Common myeloid progenitor, CD34-positive (primary cell): ENCODE data around the gene SMOC1.

Source experiments
- CTCF ChIA-PET: fragments of 350-600 bp; sonication (Branson Sonifier 250); formaldehyde crosslinking; loops from one replicate; lab custom pipeline; 2021; ENCODE audit warnings: antibody characterized with exemption; lab: Charles Lee
- POLR2A ChIA-PET: fragments of 350-600 bp; sonication (Branson Sonifier 250); formaldehyde crosslinking; loops from one replicate; lab custom pipeline; 2021; ENCODE audit warnings: antibody characterized with exemption; lab: Charles Lee
- DNase-seq, 3 donors: peaks; one replicate each; pipeline versions ENCODE4 v3.0.0 to v3.0.0-alpha.2; 2013
- H3K27ac ChIP-seq, 2 experiments: 1 replicate in 1 of 2; 2 replicates in 1 of 2; pipeline ENCODE4 v1.7.0; 2013; ENCODE audit warnings: inconsistent platforms in 2 of 2, low read length in 2 of 2, mild to moderate bottlenecking in 2 of 2, low read depth in 1 of 2, moderate library complexity in 1 of 2; ENCODE audit not compliant: severe bottlenecking in 2 of 2, insufficient read depth in 1 of 2, poor library complexity in 1 of 2
- H3K27me3 ChIP-seq, 5 experiments: replicated peaks in 2 of 5; 1 replicate in 3 of 5; 2 replicates in 2 of 5; pipeline versions ENCODE4 v1.6.1 to v1.7.0; 2013; ENCODE audit warnings: low read length in 4 of 5, mild to moderate bottlenecking in 2 of 5, moderate library complexity in 2 of 5, inconsistent platforms in 1 of 5; ENCODE audit not compliant: insufficient read depth in 5 of 5, control insufficient read depth in 4 of 5
- H3K36me3 ChIP-seq, 4 experiments: 1 replicate in 2 of 4; 2 replicates in 2 of 4; pipeline versions ENCODE4 v1.6.1 to v1.7.0; 2013; ENCODE audit warnings: low read length in 3 of 4, control low read depth in 1 of 4, mild to moderate bottlenecking in 1 of 4; ENCODE audit not compliant: control insufficient read depth in 4 of 4, insufficient read depth in 4 of 4
- H3K4me1 ChIP-seq, 4 experiments: 1 replicate in 3 of 4; 2 replicates in 1 of 4; pipeline versions ENCODE4 v1.6.1 to v1.7.1; 2013; ENCODE audit warnings: low read length in 3 of 4, mild to moderate bottlenecking in 3 of 4, control low read depth in 1 of 4, inconsistent platforms in 1 of 4, moderate library complexity in 1 of 4; ENCODE audit not compliant: control insufficient read depth in 4 of 4, insufficient read depth in 4 of 4; ENCODE audit errors: control extremely low read depth in 1 of 4
- H3K4me3 ChIP-seq, 7 experiments: 1 replicate in 4 of 7; 2 replicates in 3 of 7; pipeline versions ENCODE4 v1.5.1 to v1.7.0; 2013; ENCODE audit warnings: mild to moderate bottlenecking in 7 of 7, low read length in 6 of 7, moderate library complexity in 6 of 7, inconsistent platforms in 2 of 7, low read depth in 2 of 7, control low read depth in 1 of 7; ENCODE audit not compliant: insufficient read depth in 4 of 7, control insufficient read depth in 1 of 7; ENCODE audit errors: extremely low read depth in 1 of 7
- H3K9me3 ChIP-seq, 5 experiments: 1 replicate in 4 of 5; 2 replicates in 1 of 5; pipeline versions ENCODE4 v1.6.1 to v1.7.1; 2013; ENCODE audit warnings: low read length in 4 of 5, mild to moderate bottlenecking in 2 of 5, inconsistent platforms in 1 of 5, low read depth in 1 of 5, moderate library complexity in 1 of 5; ENCODE audit not compliant: control insufficient read depth in 4 of 5, insufficient read depth in 2 of 5; ENCODE audit errors: control extremely low read depth in 1 of 5
- WGBS: methylation state at CpG from one replicate; pipeline ENCODE4 v1.1.5; 2013; ENCODE audit not compliant: insufficient coverage; 5-methylcytosine and 5-hydroxymethylcytosine counted together

Gene SMOC1

GRCh38 chr14:69948351-69948750 lies 69.1 kb downstream of the SMOC1 start:
- Histone ChIP-seq H3K4me3 (no peak overlapping the region), H3K9me3 (peaks cover 0 to 20% (median 5%) of the 10 kb centered on the region in 5 experiments), H3K27ac (no peak overlapping the region), H3K27me3 (peaks cover 0 to 8% (median 4%) of the 10 kb centered on the region in 5 experiments), H3K36me3 (no peaks in the 10 kb centered on the region), H3K4me1 (no peaks in the 10 kb centered on the region)
- WGBS, result 87% methylated on average over 2 of the region's 3 CpGs
- DNase-seq, result no peak
- ChIA-PET POLR2A (no interaction called here), CTCF (no interaction called here)

- POLR2A ChIA-PET, result interaction anchor here (0.7 kb wide), 1 partner anchor 30 kb away, joined by 5 read pairs; no protein-coding TSS in a partner anchor
- CTCF ChIA-PET, result no interaction called here
- no peak overlapping the region for H3K4me3 ChIP-seq
- H3K27me3 ChIP-seq, result peaks cover 0 to 14% (median 9%) of the 10 kb centered on the region in 5 experiments
- no peaks in the 10 kb centered on the region for H3K4me1 ChIP-seq
- peaks cover 0 to 3% (median 0%) of the 10 kb centered on the region in 5 experiments for H3K9me3 ChIP-seq
- H3K27ac ChIP-seq, result no peak overlapping the region
- no peaks in the 10 kb centered on the region for H3K36me3 ChIP-seq
- no peak for DNase-seq
- WGBS, result 95% methylated on average over 2 of the region's 3 CpGs
These were observed 72.0 kb downstream of the SMOC1 start for GRCh38 chr14:69951263-69951662.

GRCh38 chr14:69951935-69952334 lies 72.7 kb downstream of the SMOC1 start:
- Histone ChIP-seq H3K4me3 (no peak overlapping the region), H3K27me3 (peaks cover under 1 to 15% (median 9%) of the 10 kb centered on the region in 5 experiments), H3K4me1 (no peaks in the 10 kb centered on the region), H3K27ac (no peak overlapping the region), H3K36me3 (no peaks in the 10 kb centered on the region), H3K9me3 (peaks cover 0 to 2% (median 0%) of the 10 kb centered on the region in 5 experiments)
- CTCF ChIA-PET, result no interaction called here
- POLR2A ChIA-PET, result interaction anchor here (0.7 kb wide), 1 partner anchor 31 kb away, joined by 5 read pairs; no protein-coding TSS in a partner anchor
- DNase-seq, result no peak
- 91% methylated on average over 7 of the region's 9 CpGs for WGBS

- 96% methylated on average over 15 of the region's 16 CpGs for WGBS
- POLR2A ChIA-PET, result no interaction called here
These were observed 74.2 kb downstream of the SMOC1 start for GRCh38 chr14:69953266-69953915.

GRCh38 chr14:69955855-69956845 lies 76.9 kb downstream of the SMOC1 start:
- no peak for DNase-seq
- no peak overlapping the region for H3K27ac ChIP-seq
- ChIA-PET CTCF (interaction anchor here (0.6 kb wide), 1 partner anchor 8 kb away, joined by 3 read pairs; no protein-coding TSS in a partner anchor), POLR2A (no interaction called here)
- no peaks in the 10 kb centered on the region for H3K4me1 ChIP-seq
- H3K4me3 ChIP-seq, result no peak overlapping the region
- no peaks in the 10 kb centered on the region for H3K36me3 ChIP-seq
- 90% methylated on average over 7 of the region's 11 CpGs for WGBS
- no peaks in the 10 kb centered on the region for H3K9me3 ChIP-seq
- H3K27me3 ChIP-seq, result peaks cover 2 to 18% (median 10%) of the 10 kb centered on the region in 5 experiments

More at GRCh38 chr14:69953266-69953915, 74.2 kb downstream of the SMOC1 start:
- Histone ChIP-seq H3K36me3 (no peaks in the 10 kb centered on the region), H3K27me3 (peaks cover 2 to 18% (median 10%) of the 10 kb centered on the region in 5 experiments), H3K4me3 (no peak overlapping the region), H3K4me1 (no peaks in the 10 kb centered on the region), H3K27ac (no peak overlapping the region), H3K9me3 (peaks cover 0 to 2% (median 0%) of the 10 kb centered on the region in 5 experiments)
- CTCF ChIA-PET, result no interaction called here
- DNase-seq, result no peak

- no peak for DNase-seq
- no peaks in the 10 kb centered on the region for H3K9me3 ChIP-seq
- no peaks in the 10 kb centered on the region for H3K36me3 ChIP-seq
- no peak overlapping the region for H3K4me3 ChIP-seq
- peaks cover 2 to 17% (median 10%) of the 10 kb centered on the region in 5 experiments for H3K27me3 ChIP-seq
- no peak overlapping the region for H3K27ac ChIP-seq
- no peaks in the 10 kb centered on the region for H3K4me1 ChIP-seq
- ChIA-PET CTCF (no interaction called here), POLR2A (no interaction called here)
- WGBS, result 100% methylated on average over 2 of the region's 3 CpGs
These were observed 77.8 kb downstream of the SMOC1 start for GRCh38 chr14:69956970-69957369.
